NB4 (cell line): ENCODE measurements around the gene L3HYPDH.

Experiments
- DNase-seq: peaks from one replicate; pipeline ENCODE4 v3.0.0; 2010; ENCODE audit warnings: low read depth
- H3K4me3 ChIP-seq: one replicate; pipeline ENCODE4 v1.5.1; 2011; ENCODE audit warnings: mild to moderate bottlenecking, low read depth, low read length, moderate library complexity
- CTCF ChIP-seq: IDR thresholded peaks from one replicate; pipeline ENCODE4 v1.5.1; 2012; ENCODE audit warnings: low read depth, low read length
- MYC ChIP-seq: IDR thresholded peaks from 2 replicates; pipeline ENCODE4 v1.6.1; 2011; ENCODE audit warnings: low read depth, low read length
- POLR2A ChIP-seq: IDR thresholded peaks from 2 replicates; pipeline ENCODE4 v1.6.1; 2011; ENCODE audit warnings: mild to moderate bottlenecking; ENCODE audit not compliant: insufficient read length; ENCODE audit errors: extremely low read depth
- TF ChIP-seq, protein P1 (sequence below): IDR thresholded peaks from 2 replicates; pipeline ENCODE4 v1.6.1; 2011; ENCODE audit warnings: low read depth, low read length

Gene L3HYPDH

GRCh38 chr14:59428581-59429012 is 55.6 kb downstream of the L3HYPDH start:
- DNase-seq, result peak; percentile 52
- H3K4me3 ChIP-seq, result no peak overlapping the region
- TF ChIP-seq MYC, result no peak
- no peak for TF ChIP-seq POLR2A
- TF ChIP-seq, protein P1, sequence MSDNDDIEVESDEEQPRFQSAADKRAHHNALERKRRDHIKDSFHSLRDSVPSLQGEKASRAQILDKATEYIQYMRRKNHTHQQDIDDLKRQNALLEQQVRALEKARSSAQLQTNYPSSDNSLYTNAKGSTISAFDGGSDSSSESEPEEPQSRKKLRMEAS, result no peak
- no peak for TF ChIP-seq CTCF

DNA sequence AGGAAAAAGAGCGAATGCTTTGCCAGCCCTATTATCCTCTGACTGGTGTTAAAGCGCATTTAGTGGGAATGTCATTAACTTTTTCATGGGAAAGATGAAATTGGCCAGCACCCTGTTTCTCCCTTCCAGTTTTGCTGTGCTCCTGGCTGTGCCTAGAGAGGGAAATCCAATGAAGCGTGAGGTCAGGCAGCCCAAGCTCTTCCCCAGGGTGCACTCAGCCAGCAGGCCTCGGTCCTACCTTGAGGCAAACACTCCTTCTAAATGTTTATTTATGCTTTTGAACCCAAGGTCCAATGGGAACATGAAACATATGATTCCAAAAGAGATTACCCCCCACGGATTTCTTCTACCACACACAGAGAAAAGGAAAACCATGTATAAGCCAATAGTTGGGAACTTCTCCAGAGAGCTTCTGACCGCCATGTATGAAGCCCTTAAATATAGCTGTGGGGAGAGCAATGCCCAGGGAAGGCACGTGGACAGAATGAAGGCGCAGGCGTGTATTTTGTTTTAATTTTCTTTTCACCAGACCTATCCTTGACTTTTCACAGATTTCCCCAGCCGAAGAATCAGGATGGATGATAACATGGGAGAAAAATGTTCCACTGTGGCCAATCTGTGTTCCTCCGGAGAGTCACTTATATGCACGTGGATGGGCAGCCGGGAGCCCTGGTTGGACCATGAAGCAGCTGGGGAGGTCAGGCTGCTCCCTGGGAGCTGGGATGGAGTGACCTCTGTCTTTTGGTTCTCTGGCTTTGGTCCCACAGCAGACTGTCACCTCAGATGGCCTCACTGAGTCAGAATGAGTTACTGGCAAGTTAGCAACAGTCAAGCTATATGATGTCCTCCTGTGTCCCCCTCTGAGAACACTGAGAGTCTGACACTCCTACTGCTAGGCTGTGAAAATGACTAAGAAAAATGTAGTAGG is 56.3 kb downstream of the L3HYPDH start:
- peak; percentile 45 for DNase-seq
- no peak overlapping the region for H3K4me3 ChIP-seq
- no peak for TF ChIP-seq POLR2A
- TF ChIP-seq, protein P1, result no peak
- no peak for TF ChIP-seq MYC
- no peak for TF ChIP-seq CTCF

GRCh38 chr14:59425322-59425935 is 58.8 kb downstream of the L3HYPDH start:
- peak; percentile 81 for DNase-seq
- no peak overlapping the region for H3K4me3 ChIP-seq
- TF ChIP-seq MYC, result no peak
- TF ChIP-seq POLR2A, result no peak
- TF ChIP-seq CTCF, result no peak
- TF ChIP-seq, protein P1, result no peak

DNA sequence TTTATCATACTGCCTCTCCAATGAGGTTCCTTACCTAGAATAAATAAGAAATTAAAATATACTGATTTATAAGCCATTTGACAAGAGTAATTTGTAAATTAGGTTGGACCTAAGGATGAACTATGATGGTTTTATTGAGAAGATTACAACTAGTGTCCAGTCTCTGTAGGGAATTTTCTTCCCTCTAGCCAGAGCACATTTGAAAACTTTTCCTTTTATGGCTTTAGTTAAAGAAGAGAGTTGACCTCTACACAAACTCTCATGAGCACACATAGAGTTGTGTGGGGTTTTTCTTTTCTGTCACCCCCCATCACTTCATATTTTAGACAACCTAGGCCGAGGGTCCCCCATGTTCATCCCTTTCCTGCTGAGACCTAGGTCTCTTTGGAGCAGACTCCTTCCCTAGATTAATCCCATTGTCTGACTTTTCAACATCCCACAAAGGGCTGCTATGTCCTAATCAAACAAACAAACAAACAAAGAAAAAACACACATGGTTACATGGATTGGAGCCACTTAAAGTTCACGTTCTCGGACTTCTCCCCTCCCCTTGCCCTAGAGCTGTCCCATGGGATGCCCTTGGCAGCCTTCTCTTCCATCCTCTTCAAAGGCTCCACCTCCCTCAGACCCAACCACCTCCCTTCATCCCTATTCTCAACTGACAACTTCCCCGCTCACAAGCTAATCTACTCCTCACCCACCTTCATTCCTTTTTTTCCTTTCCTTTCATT is 59.7 kb downstream of the L3HYPDH start:
- DNase-seq, result no peak
- H3K4me3 ChIP-seq, result no peak overlapping the region
- TF ChIP-seq CTCF (no peak), MYC (no peak), POLR2A (no peak)
- TF ChIP-seq, protein P1, result no peak
